SK-N-SH treated with all-trans-retinoic acid at 6 μM for 48 hours (cell line): ENCODE measurements around the gene KLRC4.

ENCODE experiments used
- ESRRG ChIP-seq: fragments of 250-450 bp; sonication (Bioruptor Pico); IDR thresholded peaks from 2 replicates; pipeline ENCODE4 v1.6.1; 2021; ENCODE audit warnings: mild to moderate bottlenecking
- ISL1 ChIP-seq: fragments of 250-450 bp; sonication (Bioruptor Pico); IDR thresholded peaks from 2 replicates; pipeline ENCODE4 v2.1.2; 2022; ENCODE audit warnings: mild to moderate bottlenecking, moderate library complexity
- TOX ChIP-seq: fragments of 250-450 bp; sonication (Bioruptor Pico); IDR thresholded peaks from 2 replicates; pipeline ENCODE4 v1.8.0; 2021; ENCODE audit warnings: mild to moderate bottlenecking, moderate library complexity, borderline replicate concordance
- ZFP3 ChIP-seq: fragments of 250-450 bp; sonication (Bioruptor Pico); IDR thresholded peaks from 2 replicates; pipeline ENCODE4 v1.5.0; 2020; ENCODE audit warnings: mild to moderate bottlenecking, moderate library complexity
- ZFP30 ChIP-seq: fragments of 450-650 bp; formaldehyde crosslinking; IDR thresholded peaks from 2 replicates; pipeline ENCODE4 v1.5.0; 2022; ENCODE audit warnings: mild to moderate bottlenecking, moderate library complexity
- ZNF8 ChIP-seq: fragments of 450-650 bp; formaldehyde crosslinking; IDR thresholded peaks from 2 replicates; pipeline ENCODE4 v1.5.0; 2020; ENCODE audit warnings: mild to moderate bottlenecking, moderate library complexity
- TF ChIP-seq, protein P1 (sequence below): fragments of 250-450 bp; sonication (Bioruptor Pico); IDR thresholded peaks from 2 replicates; pipeline ENCODE4 v1.8.0; 2020; ENCODE audit warnings: mild to moderate bottlenecking, moderate library complexity, borderline replicate concordance
- TF ChIP-seq, protein P2 (sequence below): fragments of 250-450 bp; sonication (Bioruptor Pico); IDR thresholded peaks from 2 replicates; pipeline ENCODE4 v1.5.1; 2020; ENCODE audit warnings: low read depth, mild to moderate bottlenecking, moderate library complexity

GRCh38 chr12:10397296-10397695 lies 12.3 kb downstream of the KLRC4 start:
- no peak for TF ChIP-seq ZFP30
- no peak for TF ChIP-seq ISL1 (CRISPR knock-in tag)
- TF ChIP-seq ESRRG: no peak
- TF ChIP-seq ZFP3 (CRISPR knock-in tag): no peak
- TF ChIP-seq, protein P1, sequence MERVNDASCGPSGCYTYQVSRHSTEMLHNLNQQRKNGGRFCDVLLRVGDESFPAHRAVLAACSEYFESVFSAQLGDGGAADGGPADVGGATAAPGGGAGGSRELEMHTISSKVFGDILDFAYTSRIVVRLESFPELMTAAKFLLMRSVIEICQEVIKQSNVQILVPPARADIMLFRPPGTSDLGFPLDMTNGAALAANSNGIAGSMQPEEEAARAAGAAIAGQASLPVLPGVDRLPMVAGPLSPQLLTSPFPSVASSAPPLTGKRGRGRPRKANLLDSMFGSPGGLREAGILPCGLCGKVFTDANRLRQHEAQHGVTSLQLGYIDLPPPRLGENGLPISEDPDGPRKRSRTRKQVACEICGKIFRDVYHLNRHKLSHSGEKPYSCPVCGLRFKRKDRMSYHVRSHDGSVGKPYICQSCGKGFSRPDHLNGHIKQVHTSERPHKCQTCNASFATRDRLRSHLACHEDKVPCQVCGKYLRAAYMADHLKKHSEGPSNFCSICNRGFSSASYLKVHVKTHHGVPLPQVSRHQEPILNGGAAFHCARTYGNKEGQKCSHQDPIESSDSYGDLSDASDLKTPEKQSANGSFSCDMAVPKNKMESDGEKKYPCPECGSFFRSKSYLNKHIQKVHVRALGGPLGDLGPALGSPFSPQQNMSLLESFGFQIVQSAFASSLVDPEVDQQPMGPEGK: no peak
- TF ChIP-seq, protein P2, sequence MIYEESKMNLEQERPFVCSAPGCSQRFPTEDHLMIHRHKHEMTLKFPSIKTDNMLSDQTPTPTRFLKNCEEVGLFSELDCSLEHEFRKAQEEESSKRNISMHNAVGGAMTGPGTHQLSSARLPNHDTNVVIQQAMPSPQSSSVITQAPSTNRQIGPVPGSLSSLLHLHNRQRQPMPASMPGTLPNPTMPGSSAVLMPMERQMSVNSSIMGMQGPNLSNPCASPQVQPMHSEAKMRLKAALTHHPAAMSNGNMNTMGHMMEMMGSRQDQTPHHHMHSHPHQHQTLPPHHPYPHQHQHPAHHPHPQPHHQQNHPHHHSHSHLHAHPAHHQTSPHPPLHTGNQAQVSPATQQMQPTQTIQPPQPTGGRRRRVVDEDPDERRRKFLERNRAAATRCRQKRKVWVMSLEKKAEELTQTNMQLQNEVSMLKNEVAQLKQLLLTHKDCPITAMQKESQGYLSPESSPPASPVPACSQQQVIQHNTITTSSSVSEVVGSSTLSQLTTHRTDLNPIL: no peak
- no peak for TF ChIP-seq ZNF8 (CRISPR knock-in tag)
- no peak for TF ChIP-seq TOX (CRISPR knock-in tag)
